HepG2 (cell line): ENCODE measurements around the gene FRMD3.

Experiments
- CHD2 ChIP-seq: IDR thresholded peaks from 2 replicates; pipeline ENCODE4 v1.6.1; 2011; ENCODE audit warnings: low read depth, low read length, improper control_type of control experiment
- POLR2A ChIP-seq, 2 experiments: IDR thresholded peaks; 2 replicates each; pipeline ENCODE4 v1.6.1; 2011; ENCODE audit warnings: low read depth in 2 of 2, low read length in 2 of 2, mild to moderate bottlenecking in 1 of 2, moderate library complexity in 1 of 2; ENCODE audit not compliant: insufficient read depth in 1 of 2
- TF ChIP-seq, protein P1 (sequence below): IDR thresholded peaks from 2 replicates; pipeline ENCODE4 v1.6.1; 2016; ENCODE audit warnings: mild to moderate bottlenecking, missing biosample characterization, missing genetic modification reagents

DNA sequence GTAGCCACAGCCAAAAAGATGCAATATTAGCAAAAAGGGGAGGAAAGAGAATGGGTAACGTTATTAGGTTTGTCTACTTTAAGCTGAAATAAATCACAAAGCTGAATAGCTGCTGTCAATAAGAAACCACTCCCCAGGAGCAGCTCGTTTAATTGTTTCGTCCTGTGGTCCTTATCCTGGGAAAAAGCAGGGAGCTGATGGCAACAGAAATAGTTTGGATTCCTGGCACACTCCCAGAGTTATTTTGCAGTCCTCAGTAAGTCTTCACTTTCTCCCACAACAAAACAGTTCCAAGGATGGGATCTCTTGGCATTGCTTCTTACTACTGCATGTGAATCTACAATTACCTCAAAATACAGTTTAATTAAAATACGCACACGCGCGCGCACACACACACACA is 28.8 kb downstream of the FRMD3 start:
- TF ChIP-seq, protein P1, sequence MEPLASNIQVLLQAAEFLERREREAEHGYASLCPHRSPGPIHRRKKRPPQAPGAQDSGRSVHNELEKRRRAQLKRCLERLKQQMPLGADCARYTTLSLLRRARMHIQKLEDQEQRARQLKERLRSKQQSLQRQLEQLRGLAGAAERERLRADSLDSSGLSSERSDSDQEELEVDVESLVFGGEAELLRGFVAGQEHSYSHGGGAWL (CRISPR knock-in tag), result no peak
- TF ChIP-seq POLR2A (IDR thresholded peaks at IDR 0.05; ENCODE audit: insufficient read depth in 1 of 2, low read depth in 2 of 2, low read length in 2 of 2), result no peak
- no peak for TF ChIP-seq CHD2
